GM15510 (cell line): ENCODE data around the gene TMEM108.

Experiments
- POLR2A ChIP-seq: IDR thresholded peaks from 3 replicates; pipeline ENCODE4 v1.6.1; 2011; ENCODE audit warnings: borderline replicate concordance; ENCODE audit not compliant: insufficient read length; ENCODE audit errors: extremely low read depth

The TMEM108 gene

DNA sequence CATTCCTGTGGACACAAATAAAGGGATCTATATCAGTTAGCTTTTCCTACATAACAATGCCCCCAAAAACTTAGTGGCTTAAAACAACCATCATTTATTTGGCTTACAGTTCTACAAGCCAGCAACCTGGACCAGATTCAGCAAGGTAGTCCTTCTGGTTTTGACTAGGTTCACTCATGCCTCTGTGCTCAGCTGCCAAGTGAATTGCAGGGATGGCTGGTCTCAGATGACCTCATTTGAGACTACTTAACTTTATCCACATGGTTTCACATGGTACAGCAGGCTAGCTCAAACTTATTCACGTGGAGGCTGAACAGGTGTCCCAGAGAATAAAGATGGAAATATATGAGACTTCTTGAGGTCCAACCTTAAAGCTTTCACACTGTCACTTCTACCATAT, 242.4 kb downstream of the TMEM108 start:
- TF ChIP-seq POLR2A, result no peak

DNA sequence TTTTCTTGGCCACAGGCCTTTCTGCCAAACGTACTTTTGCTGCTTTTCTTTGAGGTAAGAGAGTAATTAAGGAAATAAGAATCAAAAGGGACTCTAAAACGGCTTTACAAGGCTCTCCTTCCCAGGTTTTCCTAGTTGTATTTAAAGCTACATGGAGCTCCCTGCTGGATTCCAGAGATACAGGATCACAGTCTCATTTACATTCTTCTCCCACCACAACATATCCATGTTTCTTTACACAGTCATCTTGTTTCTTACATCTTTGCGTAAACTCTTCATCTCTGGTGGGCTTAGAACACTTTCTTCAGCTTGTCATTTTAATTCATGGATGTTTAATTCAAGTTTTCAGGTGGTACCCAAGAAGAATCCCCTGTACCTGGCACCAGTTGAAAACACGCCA, 244.0 kb downstream of the TMEM108 start:
- no peak for TF ChIP-seq POLR2A

GRCh38 chr3:133283958-133284807, 246.0 kb downstream of the TMEM108 start:
- no peak for TF ChIP-seq POLR2A

- TF ChIP-seq POLR2A, result no peak
These were observed 251.1 kb downstream of the TMEM108 start for GRCh38 chr3:133289322-133289721.

GRCh38 chr3:133292296-133292695, 254.1 kb downstream of the TMEM108 start:
- no peak for TF ChIP-seq POLR2A

- no peak for TF ChIP-seq POLR2A
These were observed 255.4 kb downstream of the TMEM108 start for GRCh38 chr3:133293397-133294110.

DNA sequence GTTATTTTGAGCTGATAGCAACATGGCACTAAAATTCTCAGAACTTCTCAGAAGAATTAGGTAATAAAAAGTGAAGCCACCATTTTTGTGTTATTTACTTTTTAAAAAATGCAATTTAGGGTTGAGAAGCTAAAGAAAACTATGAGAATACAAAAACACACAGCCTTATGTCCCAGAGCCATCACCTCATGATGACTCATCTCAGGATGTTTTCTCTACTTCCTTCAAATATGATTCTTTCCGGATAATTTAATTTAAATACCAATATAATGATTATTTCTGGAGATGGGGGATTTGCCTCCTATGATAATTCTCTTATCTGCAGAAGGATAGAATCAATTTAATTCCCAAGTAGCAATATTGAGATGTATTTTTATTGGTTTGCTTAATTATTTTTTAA, 256.1 kb downstream of the TMEM108 start:
- no peak for TF ChIP-seq POLR2A

- TF ChIP-seq POLR2A, result no peak
These were observed 257.2 kb downstream of the TMEM108 start for GRCh38 chr3:133295199-133295901.

- TF ChIP-seq POLR2A, result no peak
These were observed 258.0 kb downstream of the TMEM108 start for GRCh38 chr3:133295944-133296917.

GRCh38 chr3:133296981-133297380, 258.8 kb downstream of the TMEM108 start:
- no peak for TF ChIP-seq POLR2A

GRCh38 chr3:133300102-133300501, 261.9 kb downstream of the TMEM108 start:
- no peak for TF ChIP-seq POLR2A

DNA sequence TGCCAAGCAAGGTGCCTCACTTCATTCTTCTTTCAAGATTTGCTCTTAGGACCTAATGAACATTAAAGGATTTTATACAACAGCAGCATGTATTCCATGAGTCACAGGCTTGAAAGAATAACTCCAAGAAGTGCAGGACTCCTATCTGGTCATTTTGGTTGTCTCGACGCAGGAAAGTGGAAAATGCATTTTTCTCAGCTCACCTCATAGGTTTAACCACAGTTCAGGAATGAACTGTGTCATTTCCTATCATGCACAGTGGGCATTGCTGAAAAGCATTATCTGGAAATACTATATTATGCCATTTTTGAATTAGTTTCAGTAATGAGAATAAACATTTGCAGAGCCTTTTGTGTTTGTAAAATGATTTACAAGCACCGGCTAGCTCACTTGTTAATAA, 263.0 kb downstream of the TMEM108 start:
- no peak for TF ChIP-seq POLR2A

- no peak for TF ChIP-seq POLR2A
These were observed 263.5 kb downstream of the TMEM108 start for GRCh38 chr3:133301731-133302130.

- no peak for TF ChIP-seq POLR2A
These were observed 265.2 kb downstream of the TMEM108 start for GRCh38 chr3:133303430-133303829.
